Uterus (tissue), 4 donors: ENCODE results near the gene LNPEP. TPM values are rescaled to one million over a fixed set of nuclear protein-coding genes. Genes with fewer than 3 reads are reported as not detected.

Source experiments
- DNase-seq, 2 donors: peaks; one replicate each; pipeline ENCODE4 v3.0.0-alpha.2; 2019 to 2020
- H3K27ac ChIP-seq, 2 donors: fragments of 200-600 bp; sonication (generic); 1 replicate in 1 of 2; 2 replicates in 1 of 2; pipeline ENCODE4 v1.5.1; 2016 to 2018
- H3K27me3 ChIP-seq, 2 donors: fragments of 200-600 bp; sonication (generic); one replicate each; pipeline ENCODE4 v1.5.1; 2018 to 2019; ENCODE audit warnings: control low read depth in 1 of 2
- H3K36me3 ChIP-seq, 2 donors: fragments of 200-600 bp; sonication (generic); one replicate each; pipeline ENCODE4 v1.5.1; 2019; ENCODE audit warnings: control low read depth in 1 of 2
- H3K4me1 ChIP-seq, 2 donors: fragments of 200-600 bp; sonication (generic); one replicate each; pipeline ENCODE4 v1.5.1; 2018 to 2019; ENCODE audit warnings: control low read depth in 1 of 2
- H3K4me3 ChIP-seq, 2 donors: fragments of 200-600 bp; sonication (generic); 1 replicate in 1 of 2; 2 replicates in 1 of 2; pipeline ENCODE4 v1.5.1; 2018 to 2019; ENCODE audit warnings: mild to moderate bottlenecking in 1 of 2
- H3K9me3 ChIP-seq, 2 donors: fragments of 200-600 bp; sonication (generic); one replicate each; pipeline ENCODE4 v1.5.1; 2019; ENCODE audit warnings: control low read depth in 1 of 2
- POLR2A ChIP-seq, 2 donors: fragments of 450-650 bp; IDR thresholded peaks; one replicate each; pipeline ENCODE4 v1.6.1; 2016; ENCODE audit warnings: antibody characterized with exemption in 2 of 2, mild to moderate bottlenecking in 1 of 2, moderate library complexity in 1 of 2
- intact Hi-C: fragments of 100-400 bp; cut with DNase I; formaldehyde crosslinking; loops from one replicate; pipeline ENCODE4 v1.15.1; 2023; ENCODE audit warnings: low total_unique reads
- total RNA-seq, 4 donors: library from RNA; depleted of rRNA in 3 of 4; stranded (reverse); fragments of >200 nt in 3 of 4; gene quantifications; one replicate each; pipeline versions ENCODE4 v1.1.0 to v1.2.4, GENCODE V29; 2014 to 2023
- TF ChIP-seq, protein P1 (sequence below), 4 experiments: fragments of 200-600 bp in 2 of 4; fragments of 450-650 bp in 2 of 4; sonication (generic) in 2 of 4; IDR thresholded peaks; one replicate each; pipeline ENCODE4 v1.5.1; 2016 to 2019; ENCODE audit warnings: antibody characterized with exemption in 4 of 4, mild to moderate bottlenecking in 2 of 4, moderate library complexity in 1 of 4
- donor health status: DM: yes; HTN: yes; CAD: no.

The LNPEP gene
- total RNA-seq, 4 donors from 2014 or later = 32.5 to 93.9 (median 51.1) TPM

DNA sequence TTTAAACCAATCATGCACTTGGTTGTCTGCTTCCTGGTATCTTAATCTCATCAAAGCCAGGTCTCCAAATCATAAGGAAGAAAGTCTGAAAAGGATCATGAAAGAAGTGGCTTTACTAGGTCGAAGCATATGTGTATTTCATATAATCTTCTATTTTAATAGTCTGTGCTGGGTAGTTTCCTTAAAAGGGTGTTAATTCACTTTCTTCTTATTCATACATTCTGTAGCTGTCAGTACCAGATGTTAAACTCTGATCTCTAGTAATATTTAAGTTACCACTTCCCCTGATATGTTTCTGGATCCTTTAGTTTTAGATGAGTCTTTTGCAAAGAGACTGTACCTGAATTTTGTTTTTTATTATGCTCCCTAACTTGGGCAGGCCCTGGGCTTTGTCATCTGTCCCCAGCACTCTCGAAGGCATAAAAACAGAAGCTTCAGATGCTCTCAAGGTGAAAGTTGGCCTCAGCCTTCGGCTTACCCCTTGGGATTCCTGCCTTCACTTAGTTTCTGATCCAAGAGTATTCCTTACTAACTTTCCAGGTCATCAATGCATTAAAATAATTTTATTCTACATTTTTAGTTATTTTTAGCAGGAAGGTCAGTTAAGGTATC is 15.0 kb upstream of the LNPEP start:
- no peaks in the 10 kb centered on the region for H3K36me3 ChIP-seq
- no peak overlapping the region for H3K27ac ChIP-seq
- TF ChIP-seq POLR2A (IDR thresholded peaks at IDR 0.05) = no peak
- TF ChIP-seq, protein P1, sequence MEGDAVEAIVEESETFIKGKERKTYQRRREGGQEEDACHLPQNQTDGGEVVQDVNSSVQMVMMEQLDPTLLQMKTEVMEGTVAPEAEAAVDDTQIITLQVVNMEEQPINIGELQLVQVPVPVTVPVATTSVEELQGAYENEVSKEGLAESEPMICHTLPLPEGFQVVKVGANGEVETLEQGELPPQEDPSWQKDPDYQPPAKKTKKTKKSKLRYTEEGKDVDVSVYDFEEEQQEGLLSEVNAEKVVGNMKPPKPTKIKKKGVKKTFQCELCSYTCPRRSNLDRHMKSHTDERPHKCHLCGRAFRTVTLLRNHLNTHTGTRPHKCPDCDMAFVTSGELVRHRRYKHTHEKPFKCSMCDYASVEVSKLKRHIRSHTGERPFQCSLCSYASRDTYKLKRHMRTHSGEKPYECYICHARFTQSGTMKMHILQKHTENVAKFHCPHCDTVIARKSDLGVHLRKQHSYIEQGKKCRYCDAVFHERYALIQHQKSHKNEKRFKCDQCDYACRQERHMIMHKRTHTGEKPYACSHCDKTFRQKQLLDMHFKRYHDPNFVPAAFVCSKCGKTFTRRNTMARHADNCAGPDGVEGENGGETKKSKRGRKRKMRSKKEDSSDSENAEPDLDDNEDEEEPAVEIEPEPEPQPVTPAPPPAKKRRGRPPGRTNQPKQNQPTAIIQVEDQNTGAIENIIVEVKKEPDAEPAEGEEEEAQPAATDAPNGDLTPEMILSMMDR (IDR thresholded peaks at IDR 0.05) = no peak
- intact Hi-C loops = no loop called here
- H3K4me1 ChIP-seq = no peaks in the 10 kb centered on the region
- DNase-seq = no peak
- no peaks in the 10 kb centered on the region for H3K27me3 ChIP-seq
- no peak overlapping the region for H3K4me3 ChIP-seq
- no peaks in the 10 kb centered on the region for H3K9me3 ChIP-seq

DNA sequence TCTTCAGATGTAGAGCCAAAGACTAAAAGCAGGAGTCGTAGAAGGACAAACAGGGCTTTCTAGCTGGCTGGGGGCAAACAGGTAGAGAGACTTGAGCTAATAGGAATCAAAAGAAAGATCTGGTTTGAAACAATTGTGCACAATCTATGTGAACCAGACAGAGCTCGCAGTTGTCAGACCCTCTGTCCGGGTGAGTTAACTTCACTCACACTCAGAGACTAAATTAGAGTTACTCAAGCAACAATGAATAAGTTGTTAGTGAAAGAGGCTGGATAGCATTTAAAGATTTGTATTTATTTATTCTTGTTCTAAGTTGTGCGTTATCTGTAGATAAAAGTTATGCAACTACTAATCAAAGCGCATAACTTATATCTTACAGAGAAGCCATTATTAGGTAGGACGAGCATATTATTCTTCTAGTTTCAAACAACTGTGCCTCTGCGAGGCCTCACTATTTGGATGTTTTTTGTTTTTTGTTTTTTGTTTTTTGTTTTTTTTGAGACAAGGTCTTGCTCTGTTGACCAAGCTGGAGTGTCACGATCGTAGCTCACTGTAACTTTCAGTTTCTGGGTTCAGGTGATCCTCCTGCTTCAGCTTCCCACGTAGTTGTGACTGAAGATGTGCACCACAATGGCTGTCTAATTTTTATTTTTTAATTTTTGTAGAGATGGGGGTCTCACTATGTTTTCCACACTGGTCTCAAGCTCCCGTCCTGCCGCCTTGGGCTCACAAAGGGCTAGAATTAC is 13.2 kb upstream of the LNPEP start:
- Histone ChIP-seq H3K27me3 (no peaks in the 10 kb centered on the region), H3K27ac (no peak overlapping the region), H3K4me3 (no peak overlapping the region), H3K9me3 (no peaks in the 10 kb centered on the region), H3K36me3 (no peaks in the 10 kb centered on the region), H3K4me1 (no peaks in the 10 kb centered on the region)
- TF ChIP-seq, protein P1 (IDR thresholded peaks at IDR 0.05) = no peak
- TF ChIP-seq POLR2A (IDR thresholded peaks at IDR 0.05) = no peak
- intact Hi-C loops = no loop called here
- no peak for DNase-seq

DNA sequence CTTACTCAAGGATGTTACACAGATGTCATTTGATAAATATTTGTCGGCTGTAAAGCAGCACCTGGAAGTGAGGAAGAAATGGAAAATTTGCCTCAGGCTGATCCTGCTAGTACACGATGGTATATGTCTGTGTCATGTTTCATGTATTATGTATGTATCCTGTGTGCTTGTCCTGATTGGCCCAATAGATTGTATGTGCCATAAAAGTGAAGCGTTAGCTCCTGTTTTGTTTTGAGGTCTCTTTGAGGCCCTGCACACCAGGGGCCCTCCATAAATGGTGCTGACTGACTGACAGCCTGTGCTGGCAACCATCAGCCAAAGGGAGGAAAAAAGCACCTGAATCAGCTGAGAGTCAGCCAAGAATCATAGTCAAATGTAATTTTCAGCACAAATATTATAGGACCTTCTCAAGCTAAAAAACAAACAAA is 11.8 kb upstream of the LNPEP start:
- Histone ChIP-seq H3K9me3 (no peaks in the 10 kb centered on the region), H3K4me3 (no peak overlapping the region), H3K36me3 (no peaks in the 10 kb centered on the region), H3K27ac (no peak overlapping the region), H3K27me3 (no peaks in the 10 kb centered on the region), H3K4me1 (no peaks in the 10 kb centered on the region)
- DNase-seq = no peak
- TF ChIP-seq, protein P1 (IDR thresholded peaks at IDR 0.05) = no peak
- TF ChIP-seq POLR2A (IDR thresholded peaks at IDR 0.05) = no peak
- intact Hi-C loops = no loop called here

DNA sequence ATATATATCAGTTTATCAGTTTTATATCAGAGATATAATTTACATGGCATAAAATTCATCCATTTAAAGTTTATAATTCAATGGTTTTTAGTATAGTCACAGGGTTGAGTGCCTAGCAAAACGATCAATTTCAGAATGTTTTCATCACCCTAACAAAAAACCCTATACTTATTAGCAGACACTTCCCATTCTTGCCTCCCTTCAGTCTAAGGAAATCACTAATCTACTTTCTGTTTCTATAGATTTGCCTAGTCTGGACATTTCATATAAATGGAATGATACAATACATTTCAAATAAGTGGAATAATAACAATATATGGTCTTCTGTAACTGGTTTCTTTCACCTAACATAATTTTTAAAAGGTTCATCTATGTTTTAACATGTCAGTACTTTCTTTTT is 9.6 kb upstream of the LNPEP start:
- H3K36me3 ChIP-seq = no peaks in the 10 kb centered on the region
- H3K4me1 ChIP-seq = no peaks in the 10 kb centered on the region
- TF ChIP-seq POLR2A (IDR thresholded peaks at IDR 0.05) = no peak
- TF ChIP-seq, protein P1 (IDR thresholded peaks at IDR 0.05) = no peak
- H3K27me3 ChIP-seq = no peaks in the 10 kb centered on the region
- no peak overlapping the region for H3K4me3 ChIP-seq
- intact Hi-C loops = no loop called here
- DNase-seq = no peak
- no peaks in the 10 kb centered on the region for H3K9me3 ChIP-seq
- H3K27ac ChIP-seq = no peak overlapping the region

DNA sequence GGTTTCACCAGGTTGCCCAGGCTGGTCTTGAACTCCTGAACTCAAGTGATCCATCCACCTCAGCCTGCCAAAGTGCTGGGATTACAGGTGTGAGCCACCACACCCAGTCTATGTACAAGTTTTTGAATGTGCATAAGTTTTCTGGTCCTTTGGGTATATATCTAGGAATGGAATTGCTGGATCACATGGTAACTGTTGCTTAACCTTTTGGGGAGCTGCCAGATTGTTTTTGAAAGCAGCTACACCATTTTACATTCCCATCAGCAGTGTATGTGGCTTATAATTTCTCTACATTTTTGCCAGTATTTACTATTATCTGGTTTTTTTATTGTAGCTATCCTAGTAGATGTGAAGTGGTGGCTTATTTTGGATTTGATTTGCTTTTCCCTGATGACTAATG is 8.9 kb upstream of the LNPEP start:
- Histone ChIP-seq H3K4me3 (no peak overlapping the region), H3K27ac (no peak overlapping the region), H3K4me1 (no peaks in the 10 kb centered on the region), H3K36me3 (no peaks in the 10 kb centered on the region), H3K9me3 (no peaks in the 10 kb centered on the region), H3K27me3 (no peaks in the 10 kb centered on the region)
- intact Hi-C loops = no loop called here
- no peak for DNase-seq
- no peak for TF ChIP-seq POLR2A (IDR thresholded peaks at IDR 0.05)
- TF ChIP-seq, protein P1 (IDR thresholded peaks at IDR 0.05) = no peak
